HG03565 (cell line): Measurements from ENCODE around the gene CAPNS1.

Source experiments
- ATAC-seq: cut with Tn5 transposase; IDR thresholded peaks from one replicate; pipeline ENCODE4 v1.9.1; 2021; ENCODE audit warnings: mild to moderate bottlenecking, moderate library complexity; ENCODE audit not compliant: unreplicated experiment

Gene CAPNS1

DNA sequence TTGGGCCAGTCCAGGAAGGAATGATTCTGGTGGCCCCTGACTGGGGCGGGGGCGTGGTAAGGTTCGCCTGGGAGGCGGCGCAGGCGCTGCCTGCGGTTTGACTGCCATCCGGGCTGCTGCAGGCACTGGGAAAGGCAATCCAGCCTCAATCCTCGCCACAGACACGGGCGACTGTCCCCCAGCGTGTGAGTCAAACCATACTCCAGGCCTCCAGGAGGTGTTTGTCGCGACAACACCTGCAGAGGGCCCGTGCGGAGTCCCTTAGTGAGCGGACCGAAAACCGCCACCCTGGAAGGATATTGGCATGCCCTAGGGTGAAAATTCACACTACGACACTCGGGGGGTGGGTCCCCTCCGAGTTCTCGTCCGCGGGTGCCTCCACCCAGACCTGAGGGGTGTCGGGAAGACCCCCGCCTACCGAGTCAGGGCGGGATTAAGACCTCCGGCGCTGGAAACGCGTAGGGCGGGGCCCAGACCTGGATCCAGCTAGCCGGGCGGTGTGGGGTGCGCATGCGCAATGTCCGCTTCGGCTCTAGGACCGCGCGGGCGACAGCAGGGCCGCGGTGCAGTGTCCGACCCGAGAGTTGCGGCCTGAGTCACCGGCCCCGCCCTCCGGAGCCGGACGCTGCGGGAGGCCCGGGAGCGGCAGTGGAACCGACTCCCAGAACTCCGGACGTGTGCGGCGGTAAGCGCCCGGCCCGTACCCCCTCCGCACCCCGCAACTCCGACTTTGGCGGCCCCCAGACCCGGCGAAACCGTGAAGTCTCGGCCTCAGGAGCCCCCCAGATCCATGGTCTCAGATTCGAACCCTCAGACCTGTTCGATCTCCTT, at the start of gene CAPNS1:
Gene CAPNS1 (plus strand): TSS at position 594 of the 831 bp plus-strand sequence. CDS start 946 bp downstream, outside the sequence.
- peak; percentile 77 for ATAC-seq

DNA sequence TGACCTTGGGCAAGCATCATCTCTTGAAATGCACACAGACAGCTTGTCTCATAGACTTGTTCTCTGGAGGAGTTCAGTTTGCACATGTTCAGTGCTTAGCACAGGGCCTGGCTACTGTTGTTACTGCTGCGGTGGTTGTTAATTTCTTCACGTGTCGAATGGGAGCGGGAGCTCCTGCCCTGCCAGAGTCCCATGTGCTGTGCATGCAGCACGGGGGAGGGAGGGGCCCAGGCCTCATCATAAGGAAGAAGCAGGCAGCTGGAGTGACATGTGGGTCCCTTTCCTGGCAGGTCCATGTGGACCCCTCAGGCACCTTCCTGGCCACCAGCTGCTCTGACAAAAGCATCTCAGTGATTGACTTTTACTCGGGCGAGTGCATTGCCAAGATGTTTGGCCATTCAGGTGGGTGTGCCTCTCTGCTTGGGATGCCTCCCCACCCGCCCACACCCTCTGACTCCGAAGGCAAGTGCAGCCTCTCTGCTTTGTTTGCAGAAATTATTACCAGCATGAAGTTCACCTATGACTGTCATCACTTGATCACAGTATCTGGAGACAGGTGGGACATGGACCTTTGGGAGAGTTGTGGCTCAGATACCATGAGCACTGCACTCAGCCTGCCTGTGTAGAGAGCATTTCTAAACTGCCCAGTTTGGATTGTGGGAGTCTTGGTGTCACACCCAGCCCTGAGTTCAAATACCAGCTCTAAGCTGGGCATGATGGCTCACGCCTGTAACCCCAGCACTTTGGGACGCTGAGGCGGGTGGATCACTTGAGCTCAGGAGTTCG, 48.8 kb upstream of the CAPNS1 start:
- no peak for ATAC-seq

GRCh38 chr19:36092566-36092965, 47.3 kb upstream of the CAPNS1 start:
- no peak for ATAC-seq

GRCh38 chr19:36093146-36093662, 46.7 kb upstream of the CAPNS1 start:
- no peak for ATAC-seq

- ATAC-seq: no peak
Measured at GRCh38 chr19:36093687-36094086, 46.2 kb upstream of the CAPNS1 start.

DNA sequence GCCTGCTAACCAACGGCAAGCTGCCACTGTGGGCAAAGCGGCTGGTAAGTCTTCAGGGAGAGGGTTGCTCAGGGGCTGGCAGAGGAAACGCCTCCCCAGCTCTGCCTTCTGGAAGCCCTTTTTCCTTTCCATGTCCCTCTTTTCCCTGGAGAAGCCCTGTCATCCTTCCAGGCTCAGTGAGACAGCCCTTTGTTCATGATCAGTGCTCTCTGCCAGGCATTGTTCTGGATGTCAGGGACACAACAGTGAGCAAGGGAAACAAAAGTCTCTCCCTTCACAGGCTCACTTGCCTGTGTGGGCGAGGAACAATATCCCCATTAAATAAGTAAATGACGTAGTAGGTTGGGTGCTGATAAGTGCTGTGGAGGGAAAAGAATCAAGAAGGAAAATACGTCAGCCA, 42.8 kb upstream of the CAPNS1 start:
- ATAC-seq: no peak

DNA sequence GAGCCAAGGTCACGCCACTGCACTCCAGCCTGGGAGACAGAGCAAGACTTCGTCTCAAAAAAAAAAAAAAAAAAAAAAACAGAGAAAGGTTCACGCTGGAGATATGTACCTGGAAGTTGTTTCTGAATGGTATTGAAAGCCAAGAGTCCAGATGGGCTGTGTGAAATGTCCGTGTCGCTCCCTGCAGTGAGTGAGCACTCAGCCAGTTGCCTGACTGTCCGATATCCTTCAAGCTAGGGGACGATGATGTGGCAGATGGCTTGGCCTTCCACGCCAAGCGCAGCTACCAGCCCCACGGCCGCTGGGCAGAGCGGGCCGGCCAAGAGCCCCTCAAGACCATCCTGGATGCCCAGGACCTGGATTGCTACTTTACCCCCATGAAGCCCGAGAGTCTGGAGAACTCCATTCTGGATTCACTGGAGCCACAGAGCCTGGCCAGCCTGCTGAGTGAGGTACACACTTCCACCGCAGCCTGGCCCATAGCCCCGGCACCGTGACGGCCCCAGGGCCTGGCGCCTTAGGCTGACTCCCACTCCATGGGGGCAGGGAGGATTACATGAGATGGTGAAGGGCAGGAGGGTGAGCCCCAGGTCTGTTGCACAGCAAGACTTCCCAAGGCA, 40.6 kb upstream of the CAPNS1 start:
- ATAC-seq: no peak

GRCh38 chr19:36100476-36100875, 39.4 kb upstream of the CAPNS1 start:
- ATAC-seq: no peak

DNA sequence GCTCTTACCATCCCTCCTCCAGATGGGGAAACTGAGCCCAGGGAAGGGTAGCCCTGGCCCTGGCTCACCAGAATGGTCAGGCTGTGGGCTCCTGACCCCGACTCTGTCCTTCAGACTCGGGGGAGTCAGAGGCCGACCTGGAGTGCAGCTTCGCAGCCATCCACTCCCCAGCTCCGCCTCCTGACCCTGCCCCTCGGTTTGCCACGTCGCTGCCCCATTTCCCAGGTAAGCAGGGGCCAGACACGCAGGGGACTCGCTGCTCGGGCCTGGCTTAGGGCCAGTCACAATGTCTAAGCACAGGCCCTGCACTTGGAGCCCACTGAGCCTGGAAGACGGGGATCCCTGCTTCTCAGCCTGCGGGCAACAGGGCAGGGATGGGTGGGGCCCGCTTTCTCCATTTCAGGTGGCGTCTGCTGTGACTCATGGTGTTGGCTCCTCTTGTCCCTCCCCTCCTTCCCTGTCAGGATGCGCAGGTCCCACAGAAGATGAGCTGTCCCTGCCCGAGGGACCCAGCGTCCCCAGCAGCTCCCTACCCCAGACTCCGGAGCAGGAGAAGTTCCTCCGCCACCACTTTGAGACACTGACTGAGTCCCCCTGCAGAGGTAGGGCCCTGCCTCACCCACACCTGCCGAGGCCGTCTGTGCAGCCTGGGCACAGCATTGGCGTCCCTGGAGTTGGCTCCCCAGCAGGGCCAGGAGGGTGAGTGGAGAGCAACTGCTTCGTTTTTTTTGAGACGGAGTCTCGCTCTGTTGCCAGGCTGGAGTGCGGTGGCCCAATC, 38.1 kb upstream of the CAPNS1 start:
- no peak for ATAC-seq

- ATAC-seq: no peak
Measured at GRCh38 chr19:36103040-36103626, 36.7 kb upstream of the CAPNS1 start.

GRCh38 chr19:36103842-36104552, 35.9 kb upstream of the CAPNS1 start:
- ATAC-seq: no peak

DNA sequence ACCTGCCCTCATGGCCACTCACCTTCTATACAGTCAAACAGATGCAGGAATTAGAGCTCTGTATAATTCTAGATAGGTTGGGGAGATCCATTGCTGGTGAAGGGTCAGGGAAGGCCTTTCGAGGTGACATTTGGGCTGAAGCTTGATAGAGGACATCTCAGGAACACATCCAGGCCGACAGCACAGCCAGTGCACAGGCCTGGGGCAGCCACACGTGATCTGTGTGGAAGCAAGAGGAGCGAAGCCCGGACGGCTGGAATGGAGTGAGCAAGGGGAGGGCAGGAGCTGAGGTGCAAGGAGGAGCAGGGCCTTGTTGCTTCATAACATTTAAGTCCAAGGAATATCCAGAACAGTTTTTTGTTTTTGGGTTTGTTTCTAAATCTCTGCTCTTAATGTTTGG, 33.4 kb upstream of the CAPNS1 start:
- no peak for ATAC-seq

- ATAC-seq: no peak
Measured at GRCh38 chr19:36106991-36107390, 32.9 kb upstream of the CAPNS1 start.

GRCh38 chr19:36108684-36109083, 31.2 kb upstream of the CAPNS1 start:
- no peak for ATAC-seq

DNA sequence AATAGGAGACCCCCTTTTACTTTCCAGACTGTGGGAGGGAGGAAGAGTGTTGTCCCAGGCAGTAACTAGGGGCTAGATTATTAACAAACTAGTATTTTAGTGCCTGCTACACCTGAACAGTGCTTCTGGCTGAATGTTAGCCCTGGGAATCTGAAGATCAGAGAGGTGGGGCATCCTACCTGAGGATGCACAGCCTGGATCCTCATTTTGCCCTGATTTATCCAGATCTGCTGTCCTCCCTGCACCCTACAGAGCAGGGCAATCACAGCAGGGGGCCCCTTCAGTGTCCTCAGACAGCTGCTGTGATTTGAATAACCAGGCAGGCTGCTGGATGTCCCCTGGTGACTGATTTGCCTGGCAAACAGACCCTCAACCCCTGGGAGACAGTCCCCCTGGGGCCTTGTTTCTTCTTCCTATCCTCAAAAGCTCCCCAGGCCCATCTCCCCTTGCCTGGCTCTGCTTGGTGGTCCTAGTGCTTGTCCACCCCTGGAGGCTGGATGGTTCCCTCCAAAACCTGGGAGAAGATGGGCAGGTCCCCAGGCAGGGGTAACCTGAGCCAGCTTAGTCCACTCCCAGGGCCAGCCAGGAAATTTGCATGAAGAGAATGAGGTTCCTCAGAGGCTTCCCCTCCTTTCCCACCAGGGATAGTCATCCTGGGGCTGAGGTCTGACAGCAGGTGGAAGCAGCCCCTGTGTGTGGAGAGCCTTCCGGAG, 29.2 kb upstream of the CAPNS1 start, which contains the start of gene OVOL3:
Gene OVOL3 (plus strand): TSS at position 657 of the 713 bp plus-strand sequence. CDS start 60 bp downstream, outside the sequence.
- no peak for ATAC-seq

DNA sequence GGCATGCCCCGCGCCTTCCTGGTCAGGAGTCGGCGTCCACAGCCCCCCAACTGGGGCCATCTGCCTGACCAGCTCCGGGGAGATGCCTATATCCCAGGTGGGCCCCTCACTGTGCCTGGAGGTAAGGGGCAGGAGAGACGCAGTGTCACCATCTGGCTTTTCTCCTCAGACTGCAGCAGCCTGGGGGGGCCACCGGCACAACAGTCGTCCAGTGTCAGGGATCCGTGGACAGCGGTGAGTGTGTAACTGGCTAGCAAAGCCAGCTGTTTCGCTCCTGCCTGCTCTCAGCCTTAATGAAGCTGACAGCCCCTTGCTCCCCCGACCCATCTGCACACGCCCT, 28.7 kb upstream of the CAPNS1 start:
- ATAC-seq: no peak

DNA sequence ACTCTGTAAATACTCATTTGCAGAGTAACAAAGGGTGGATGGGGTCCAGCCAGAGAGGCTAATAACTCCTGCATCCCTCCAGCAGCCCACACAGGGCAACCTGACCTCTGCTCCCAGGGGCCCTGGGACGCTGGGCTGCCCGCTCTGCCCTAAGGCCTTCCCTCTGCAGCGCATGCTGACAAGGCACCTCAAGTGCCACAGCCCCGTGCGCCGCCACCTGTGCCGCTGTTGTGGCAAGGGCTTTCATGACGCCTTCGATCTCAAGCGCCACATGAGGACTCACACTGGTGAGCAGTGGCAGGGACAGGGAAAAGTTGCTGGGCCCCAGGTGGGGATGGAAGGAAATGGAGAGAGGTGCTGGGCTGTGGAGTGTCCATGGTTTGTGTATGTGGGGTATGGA, 27.2 kb upstream of the CAPNS1 start:
- no peak for ATAC-seq

GRCh38 chr19:36113425-36113824, 26.4 kb upstream of the CAPNS1 start:
- no peak for ATAC-seq
